SK-N-SH (cell line): ENCODE measurements around the gene PAK3. TPM values are rescaled to one million over a fixed set of nuclear protein-coding genes. Genes with fewer than 3 reads are reported as not detected.

Experiments used
- CTCF ChIA-PET: fragments of 300-600, 350-600 bp; formaldehyde crosslinking; extraction: SDS; loops from one replicate; lab custom pipeline; 2021; lab: Yijun Ruan, JAX
- POLR2A ChIA-PET: fragments of 350-600 bp; sonication (Branson Sonifier 250); formaldehyde crosslinking; extraction: SDS; loops from one replicate; lab custom pipeline; 2020; ENCODE audit warnings: antibody characterized with exemption, inconsistent platforms; lab: Yijun Ruan, JAX
- DNase-seq: peaks from one replicate; pipeline ENCODE4 v3.0.0; 2012
- H2AFZ ChIP-seq: fragments of 200-600 bp; sonication (generic); 2 replicates; pipeline ENCODE4 v1.8.1; 2016; ENCODE audit warnings: antibody characterized with exemption, mild to moderate bottlenecking, low read depth
- H3F3A ChIP-seq: fragments of 200-600 bp; sonication (generic); replicated peaks from 2 replicates; pipeline ENCODE3; 2016; ENCODE audit warnings: antibody characterized with exemption, mild to moderate bottlenecking; ENCODE audit not compliant: insufficient read depth
- H3K27ac ChIP-seq, 2 experiments: fragments of 200-500 bp in 1 of 2; fragments of 200-600 bp in 1 of 2; sonication (Bioruptor generic) in 1 of 2; sonication (generic), shearing (Covaris generic) in 1 of 2; 2 replicates each; pipeline versions ENCODE4 v1.5.1 to v1.6.1; 2014 to 2016; ENCODE audit warnings: low read depth in 2 of 2, inconsistent platforms in 1 of 2, low read length in 1 of 2, mild to moderate bottlenecking in 1 of 2, mixed read lengths in 1 of 2
- H3K27me3 ChIP-seq: fragments of 200-600 bp; sonication (generic), shearing (Covaris generic); 2 replicates; pipeline ENCODE4 v1.6.1; 2016; ENCODE audit warnings: mixed run types; ENCODE audit not compliant: insufficient read depth
- H3K36me3 ChIP-seq, 2 experiments: fragments of 200-500 bp in 1 of 2; fragments of 200-600 bp in 1 of 2; sonication (Bioruptor generic) in 1 of 2; sonication (generic) in 1 of 2; replicated peaks in 1 of 2; 2 replicates each; pipeline versions ENCODE3 to v1.5.1; 2014 to 2016; ENCODE audit warnings: low read length in 1 of 2, mild to moderate bottlenecking in 1 of 2; ENCODE audit not compliant: insufficient read depth in 2 of 2, control insufficient read depth in 1 of 2
- H3K4me1 ChIP-seq, 2 experiments: fragments of 200-500 bp in 1 of 2; fragments of 200-600 bp in 1 of 2; sonication (Bioruptor generic) in 1 of 2; sonication (generic), shearing (Covaris generic) in 1 of 2; 2 replicates each; pipeline versions ENCODE4 v1.5.1 to v1.6.1; 2014 to 2016; ENCODE audit warnings: low read depth in 1 of 2, low read length in 1 of 2, mixed run types in 1 of 2; ENCODE audit not compliant: insufficient read depth in 2 of 2, control insufficient read depth in 1 of 2
- H3K4me2 ChIP-seq: fragments of 200-600 bp; sonication (generic), shearing (Covaris generic); 2 replicates; pipeline ENCODE4 v1.6.1; 2017; ENCODE audit warnings: mixed run types
- H3K4me3 ChIP-seq, 2 experiments: fragments of 200-500 bp in 1 of 2; fragments of 200-600 bp in 1 of 2; sonication (Bioruptor generic) in 1 of 2; sonication (generic), shearing (Covaris generic) in 1 of 2; 2 replicates each; pipeline versions ENCODE4 v1.5.1 to v1.8.1; 2014 to 2016; ENCODE audit warnings: low read depth in 2 of 2, inconsistent platforms in 1 of 2, low read length in 1 of 2, mild to moderate bottlenecking in 1 of 2, mixed read lengths in 1 of 2, moderate library complexity in 1 of 2
- H3K79me2 ChIP-seq: fragments of 200-600 bp; sonication (generic); 2 replicates; pipeline ENCODE4 v1.8.1; 2017; ENCODE audit warnings: mild to moderate bottlenecking; ENCODE audit not compliant: insufficient read depth
- H3K9ac ChIP-seq: fragments of 200-600 bp; sonication (generic); 2 replicates; pipeline ENCODE4 v1.6.1; 2017; ENCODE audit warnings: mixed run types
- H3K9me2 ChIP-seq: fragments of 200-600 bp; sonication (generic); 2 replicates; pipeline ENCODE4 v1.6.1; 2017; ENCODE audit warnings: mixed run types
- H3K9me3 ChIP-seq: fragments of 200-600 bp; sonication (generic); 2 replicates; pipeline ENCODE4 v1.6.1; 2017; ENCODE audit warnings: mixed run types, mild to moderate bottlenecking, moderate library complexity
- H4K20me1 ChIP-seq: fragments of 200-600 bp; sonication (generic); 2 replicates; pipeline ENCODE4 v1.6.1; 2017; ENCODE audit warnings: mild to moderate bottlenecking, mixed run types; ENCODE audit not compliant: insufficient read depth
- CTCF ChIP-seq: fragments of 200-600 bp; sonication (generic); IDR thresholded peaks from 2 replicates; pipeline ENCODE4 v1.6.1; 2017; ENCODE audit warnings: antibody characterized with exemption, mild to moderate bottlenecking, moderate library complexity
- ELF1 ChIP-seq: IDR thresholded peaks from 2 replicates; pipeline ENCODE4 v1.4.0; 2012
- EP300 ChIP-seq, 2 experiments: IDR thresholded peaks; 2 replicates each; pipeline versions ENCODE4 v1.4.0 to v1.6.1; 2012; ENCODE audit warnings: borderline replicate concordance in 1 of 2, low read depth in 1 of 2, low read length in 1 of 2
- EZH2phosphoT487 ChIP-seq: fragments of 200-600 bp; sonication (generic); IDR thresholded peaks from 2 replicates; pipeline ENCODE4 v1.6.1; 2017; ENCODE audit warnings: low read depth, mixed run types, mild to moderate bottlenecking, antibody characterized with exemption, moderate library complexity, borderline replicate concordance
- FOXJ3 ChIP-seq: sonication (generic); formaldehyde crosslinking; IDR thresholded peaks from 2 replicates; pipeline ENCODE4 v1.5.1; 2020; ENCODE audit warnings: mild to moderate bottlenecking, missing genetic modification reagents
- FOXM1 ChIP-seq: IDR thresholded peaks from 2 replicates; pipeline ENCODE4 v1.4.0; 2012; ENCODE audit warnings: low read depth, mild to moderate bottlenecking
- MEF2A ChIP-seq: IDR thresholded peaks from 2 replicates; pipeline ENCODE4 v1.4.0; 2012; ENCODE audit warnings: low read depth, borderline replicate concordance
- NFIC ChIP-seq: IDR thresholded peaks from 2 replicates; pipeline ENCODE4 v1.4.0; 2012; ENCODE audit warnings: borderline replicate concordance
- POLR2AphosphoS5 ChIP-seq: IDR thresholded peaks from 2 replicates; pipeline ENCODE4 v1.6.1; 2012; ENCODE audit warnings: low read depth, low read length
- RAD21 ChIP-seq: IDR thresholded peaks from 2 replicates; pipeline ENCODE4 v1.6.1; 2012; ENCODE audit warnings: mild to moderate bottlenecking, low read length
- SIN3A ChIP-seq: IDR thresholded peaks from 2 replicates; pipeline ENCODE4 v1.6.1; 2012; ENCODE audit warnings: low read depth, mild to moderate bottlenecking, low read length, moderate library complexity, borderline replicate concordance
- SMC3 ChIP-seq: IDR thresholded peaks from 2 replicates; pipeline ENCODE4 v1.6.1; 2012; ENCODE audit warnings: low read depth, low read length, improper control_type of control experiment
- TAF1 ChIP-seq: IDR thresholded peaks from 2 replicates; pipeline ENCODE4 v1.6.1; 2012; ENCODE audit warnings: low read depth, mild to moderate bottlenecking, low read length, moderate library complexity, borderline replicate concordance
- USF2 ChIP-seq: fragments of 150-350 bp; IDR thresholded peaks from 2 replicates; pipeline ENCODE4 v1.6.1; 2017; ENCODE audit warnings: antibody characterized with exemption, low read length, low read depth, borderline replicate concordance
- WGBS: methylation state at CpG from one replicate; pipeline ENCODE4 v1.1.6; 2017; ENCODE audit warnings: low lambda C conversion rate; 5-methylcytosine and 5-hydroxymethylcytosine counted together
- polyA plus RNA-seq, 3 experiments: library from polyadenylated mRNA; depleted of rRNA; stranded (reverse); fragments of >200 nt; gene quantifications; 2 replicates each; pipeline ENCODE4 v1.2.3, GENCODE V29; 2012
- TF ChIP-seq, protein P1 (sequence below): IDR thresholded peaks from 2 replicates; pipeline ENCODE4 v1.4.0; 2012; ENCODE audit warnings: low read depth, borderline replicate concordance
- TF ChIP-seq, protein P2 (sequence below): IDR thresholded peaks from 2 replicates; pipeline ENCODE4; 2012
- TF ChIP-seq, protein P3 (sequence below): IDR thresholded peaks from 2 replicates; pipeline ENCODE4 v1.4.0; 2012; ENCODE audit warnings: low read depth, borderline replicate concordance

PAK3 gene
- polyA plus RNA-seq, 1 of the 3 experiments (the other 2 are of a cell fraction) = 0.23 TPM

DNA sequence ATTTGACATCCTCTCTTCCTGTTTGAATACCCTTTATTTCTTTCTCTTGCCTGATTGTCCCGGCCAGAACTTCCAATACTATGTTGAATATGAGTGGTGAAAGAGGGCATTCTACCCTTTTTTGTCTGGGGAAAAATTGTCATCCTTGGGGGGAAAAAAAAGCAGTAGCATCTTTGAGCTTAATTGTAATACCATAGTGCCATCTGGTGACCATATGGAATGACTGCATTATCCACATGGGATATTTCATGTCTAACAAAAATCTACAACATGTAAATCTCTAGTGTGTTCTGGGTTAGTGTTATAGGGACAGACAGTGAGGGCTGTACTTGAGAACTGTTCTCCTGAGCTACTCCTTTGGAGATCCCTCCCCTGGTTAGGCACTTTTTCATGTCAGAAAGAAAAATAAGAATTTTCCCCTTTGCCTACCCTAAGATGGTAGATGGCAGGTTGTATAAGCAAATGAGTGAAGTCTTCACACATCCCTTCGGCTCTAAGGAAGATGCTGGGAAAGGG lies 148.3 kb downstream of the PAK3 start:
- Histone ChIP-seq H4K20me1 (no peaks in the 10 kb centered on the region), H3K27ac (no peak overlapping the region), H2AFZ (no peak overlapping the region), H3K4me3 (no peak overlapping the region), H3K27me3 (peaks cover 29% of the 10 kb centered on the region), H3K4me1 (no peaks in the 10 kb centered on the region), H3K9ac (no peak overlapping the region), H3K4me2 (no peak overlapping the region), H3K9me3 (no peaks in the 10 kb centered on the region), H3K36me3 (no peaks in the 10 kb centered on the region), H3K79me2 (no peaks in the 10 kb centered on the region), H3F3A (no peaks in the 10 kb centered on the region), H3K9me2 (no peaks in the 10 kb centered on the region)
- ChIA-PET CTCF (interaction anchor here (0.6 to 2.5 kb wide), 35 partner anchors 10 to 1097 kb away, joined by 3 to 22 read pairs (median 4); partner anchors contain the start of gene DCX), POLR2A (no interaction called here)
- DNase-seq = peak; percentile 50
- TF ChIP-seq, protein P1, sequence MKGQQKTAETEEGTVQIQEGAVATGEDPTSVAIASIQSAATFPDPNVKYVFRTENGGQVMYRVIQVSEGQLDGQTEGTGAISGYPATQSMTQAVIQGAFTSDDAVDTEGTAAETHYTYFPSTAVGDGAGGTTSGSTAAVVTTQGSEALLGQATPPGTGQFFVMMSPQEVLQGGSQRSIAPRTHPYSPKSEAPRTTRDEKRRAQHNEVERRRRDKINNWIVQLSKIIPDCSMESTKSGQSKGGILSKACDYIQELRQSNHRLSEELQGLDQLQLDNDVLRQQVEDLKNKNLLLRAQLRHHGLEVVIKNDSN = no peak
- TF ChIP-seq POLR2AphosphoS5 (no peak), SMC3 (peak; percentile 49; the same call in 1 of the 2 replicates), FOXM1 (no peak), TAF1 (no peak), EZH2phosphoT487 (no peak), CTCF (peak; percentile 75), RAD21 (peak; percentile 81)
- WGBS = 8% methylated on average over 2 of the region's 2 CpGs

GRCh38 chrX:111254896-111255693 lies 159.1 kb downstream of the PAK3 start:
- TF ChIP-seq EP300 (IDR thresholded peaks at IDR 0.05; ENCODE audit: borderline replicate concordance in 1 of 2, low read depth in 1 of 2, low read length in 1 of 2) (no peak), MEF2A (no peak), NFIC (no peak), SIN3A (no peak), FOXJ3 (CRISPR knock-in tag) (no peak), USF2 (no peak), ELF1 (no peak)
- TF ChIP-seq, protein P2, sequence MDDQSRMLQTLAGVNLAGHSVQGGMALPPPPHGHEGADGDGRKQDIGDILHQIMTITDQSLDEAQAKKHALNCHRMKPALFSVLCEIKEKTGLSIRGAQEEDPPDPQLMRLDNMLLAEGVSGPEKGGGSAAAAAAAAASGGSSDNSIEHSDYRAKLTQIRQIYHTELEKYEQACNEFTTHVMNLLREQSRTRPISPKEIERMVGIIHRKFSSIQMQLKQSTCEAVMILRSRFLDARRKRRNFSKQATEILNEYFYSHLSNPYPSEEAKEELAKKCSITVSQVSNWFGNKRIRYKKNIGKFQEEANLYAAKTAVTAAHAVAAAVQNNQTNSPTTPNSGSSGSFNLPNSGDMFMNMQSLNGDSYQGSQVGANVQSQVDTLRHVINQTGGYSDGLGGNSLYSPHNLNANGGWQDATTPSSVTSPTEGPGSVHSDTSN = no peak
- TF ChIP-seq, protein P3, sequence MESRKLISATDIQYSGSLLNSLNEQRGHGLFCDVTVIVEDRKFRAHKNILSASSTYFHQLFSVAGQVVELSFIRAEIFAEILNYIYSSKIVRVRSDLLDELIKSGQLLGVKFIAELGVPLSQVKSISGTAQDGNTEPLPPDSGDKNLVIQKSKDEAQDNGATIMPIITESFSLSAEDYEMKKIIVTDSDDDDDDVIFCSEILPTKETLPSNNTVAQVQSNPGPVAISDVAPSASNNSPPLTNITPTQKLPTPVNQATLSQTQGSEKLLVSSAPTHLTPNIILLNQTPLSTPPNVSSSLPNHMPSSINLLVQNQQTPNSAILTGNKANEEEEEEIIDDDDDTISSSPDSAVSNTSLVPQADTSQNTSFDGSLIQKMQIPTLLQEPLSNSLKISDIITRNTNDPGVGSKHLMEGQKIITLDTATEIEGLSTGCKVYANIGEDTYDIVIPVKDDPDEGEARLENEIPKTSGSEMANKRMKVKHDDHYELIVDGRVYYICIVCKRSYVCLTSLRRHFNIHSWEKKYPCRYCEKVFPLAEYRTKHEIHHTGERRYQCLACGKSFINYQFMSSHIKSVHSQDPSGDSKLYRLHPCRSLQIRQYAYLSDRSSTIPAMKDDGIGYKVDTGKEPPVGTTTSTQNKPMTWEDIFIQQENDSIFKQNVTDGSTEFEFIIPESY = no peak
- H3K27ac ChIP-seq = no peak overlapping the region
- no peaks in the 10 kb centered on the region for H3K4me1 ChIP-seq
- ChIA-PET CTCF (interaction anchor here (0.7 kb wide), 1 partner anchor 11 kb away, joined by 3 read pairs; no protein-coding TSS in a partner anchor), POLR2A (no interaction called here)
- H3K4me2 ChIP-seq = no peak overlapping the region
- no peak for DNase-seq
- no peaks in the 10 kb centered on the region for H3K79me2 ChIP-seq
- H2AFZ ChIP-seq = no peak overlapping the region
- no peaks in the 10 kb centered on the region for H3K36me3 ChIP-seq
- H3K27me3 ChIP-seq = peaks cover 12% of the 10 kb centered on the region; the same call in 1 of the 2 replicates
- no peak overlapping the region for H3K4me3 ChIP-seq
- H3K9me2 ChIP-seq = no peaks in the 10 kb centered on the region
- H4K20me1 ChIP-seq = no peaks in the 10 kb centered on the region
- H3K9ac ChIP-seq = no peak overlapping the region
- no peaks in the 10 kb centered on the region for H3K9me3 ChIP-seq
- H3F3A ChIP-seq = no peaks in the 10 kb centered on the region
- 37% methylated on average over 7 of the region's 7 CpGs for WGBS
